ENCODE data around the gene RAD23A. TPM values are rescaled to one million over a fixed set of nuclear protein-coding genes. Genes with fewer than 3 reads are reported as not detected.

RAD23A gene
- total and polyA plus RNA-seq, 2 experiments from 2014 or later = 107 to 177 TPM

GRCh38 chr19:12918253-12918652, 27.4 kb upstream of the RAD23A start:
- Histone ChIP-seq H3K9me2 (ENCODE audit: insufficient read depth) (no peaks in the 10 kb centered on the region), H3K79me2 (ENCODE audit: insufficient read depth) (no peaks in the 10 kb centered on the region), H3F3A (ENCODE audit: insufficient read depth) (peaks cover 16% of the 10 kb centered on the region; the same call in 1 of the 2 replicates), H3K27ac (no peak overlapping the region), H3K27me3 (replicated peaks; ENCODE audit: insufficient read depth) (no peaks in the 10 kb centered on the region), H3K36me3 (ENCODE audit: low read depth) (no peaks in the 10 kb centered on the region), H3K4me2 (ENCODE audit: unreplicated experiment) (no peak overlapping the region), H2AFZ (no peak overlapping the region), H4K20me1 (ENCODE audit: insufficient read depth) (no peaks in the 10 kb centered on the region), H3K4me1 (ENCODE audit: insufficient read depth) (peaks cover 8% of the 10 kb centered on the region; the same call in 1 of the 2 replicates), H3K9me3 (ENCODE audit: low read depth) (no peaks in the 10 kb centered on the region), H3K9ac (no peak overlapping the region), H3K4me3 (no peak overlapping the region)
- in situ Hi-C loops (cut with MboI) = no loop called here
- TF ChIP-seq EZH2phosphoT487 (IDR thresholded peaks at IDR 0.05; ENCODE audit: insufficient read depth, low read depth) (no peak), EZH2 (IDR thresholded peaks at IDR 0.05; ENCODE audit: insufficient read depth, poor library complexity, severe bottlenecking) (no peak)
- WGBS, 2 experiments (ENCODE audit: low coverage in 1 of 2, low lambda C conversion rate in 2 of 2, missing lambda C conversion rate in 2 of 2) = 92% methylated on average over 14 of the region's 14 CpGs
- DNase-seq = no peak

GRCh38 chr19:12921047-12921446, 24.6 kb upstream of the RAD23A start:
- Histone ChIP-seq H3K4me3 (no peak overlapping the region), H3K27me3 (replicated peaks; ENCODE audit: insufficient read depth) (no peaks in the 10 kb centered on the region), H3K27ac (no peak overlapping the region), H3K9ac (no peak overlapping the region), H3F3A (ENCODE audit: insufficient read depth) (peaks cover 16% of the 10 kb centered on the region), H2AFZ (no peak overlapping the region), H3K4me2 (ENCODE audit: unreplicated experiment) (no peak overlapping the region), H3K36me3 (ENCODE audit: low read depth) (peaks cover 20% of the 10 kb centered on the region), H3K4me1 (ENCODE audit: insufficient read depth) (no peaks in the 10 kb centered on the region), H4K20me1 (ENCODE audit: insufficient read depth) (no peaks in the 10 kb centered on the region), H3K9me2 (ENCODE audit: insufficient read depth) (no peaks in the 10 kb centered on the region), H3K79me2 (ENCODE audit: insufficient read depth) (no peaks in the 10 kb centered on the region), H3K9me3 (ENCODE audit: low read depth) (no peaks in the 10 kb centered on the region)
- TF ChIP-seq EZH2 (IDR thresholded peaks at IDR 0.05; ENCODE audit: insufficient read depth, poor library complexity, severe bottlenecking) = no peak
- no peak for TF ChIP-seq EZH2phosphoT487 (IDR thresholded peaks at IDR 0.05; ENCODE audit: insufficient read depth, low read depth)
- DNase-seq = no peak
- WGBS, 2 experiments (ENCODE audit: low coverage in 1 of 2, low lambda C conversion rate in 2 of 2, missing lambda C conversion rate in 2 of 2) = 73 to 78% methylated on average over 3 of the region's 3 CpGs
- in situ Hi-C loops (cut with MboI) = no loop called here

- no peak overlapping the region for H3K4me3 ChIP-seq
- H3K27ac ChIP-seq = no peak overlapping the region
- H3K27me3 ChIP-seq (replicated peaks; ENCODE audit: insufficient read depth) = no peaks in the 10 kb centered on the region
- peaks cover 33% of the 10 kb centered on the region for H3K36me3 ChIP-seq (ENCODE audit: low read depth)
- H3F3A ChIP-seq (ENCODE audit: insufficient read depth) = peaks cover 16% of the 10 kb centered on the region
- H3K79me2 ChIP-seq (ENCODE audit: insufficient read depth) = no peaks in the 10 kb centered on the region
- in situ Hi-C loops (cut with MboI) = no loop called here
- no peak for DNase-seq
- H3K9ac ChIP-seq = no peak overlapping the region
- H2AFZ ChIP-seq = no peak overlapping the region
- H3K4me1 ChIP-seq (ENCODE audit: insufficient read depth) = no peaks in the 10 kb centered on the region
- TF ChIP-seq EZH2 (IDR thresholded peaks at IDR 0.05; ENCODE audit: insufficient read depth, poor library complexity, severe bottlenecking) (no peak), EZH2phosphoT487 (IDR thresholded peaks at IDR 0.05; ENCODE audit: insufficient read depth, low read depth) (no peak)
- no peaks in the 10 kb centered on the region for H4K20me1 ChIP-seq (ENCODE audit: insufficient read depth)
- 96 to 99% methylated on average over 4 of the region's 4 CpGs for WGBS, 2 experiments (ENCODE audit: low coverage in 1 of 2, low lambda C conversion rate in 2 of 2, missing lambda C conversion rate in 2 of 2)
- H3K9me2 ChIP-seq (ENCODE audit: insufficient read depth) = no peaks in the 10 kb centered on the region
- no peaks in the 10 kb centered on the region for H3K9me3 ChIP-seq (ENCODE audit: low read depth)
- H3K4me2 ChIP-seq (ENCODE audit: unreplicated experiment) = no peak overlapping the region
These were observed 22.7 kb upstream of the RAD23A start for GRCh38 chr19:12922959-12923358.

- Histone ChIP-seq H3K4me1 (ENCODE audit: insufficient read depth) (no peaks in the 10 kb centered on the region), H2AFZ (no peak overlapping the region), H3K27me3 (replicated peaks; ENCODE audit: insufficient read depth) (no peaks in the 10 kb centered on the region), H3K79me2 (ENCODE audit: insufficient read depth) (peaks cover 5% of the 10 kb centered on the region), H3F3A (ENCODE audit: insufficient read depth) (peaks cover 13% of the 10 kb centered on the region), H3K27ac (no peak overlapping the region), H3K9me3 (ENCODE audit: low read depth) (no peaks in the 10 kb centered on the region), H3K9me2 (ENCODE audit: insufficient read depth) (no peaks in the 10 kb centered on the region), H4K20me1 (ENCODE audit: insufficient read depth) (no peaks in the 10 kb centered on the region), H3K36me3 (ENCODE audit: low read depth) (peaks cover 33% of the 10 kb centered on the region), H3K4me3 (no peak overlapping the region), H3K9ac (no peak overlapping the region), H3K4me2 (ENCODE audit: unreplicated experiment) (no peak overlapping the region)
- in situ Hi-C loops (cut with MboI) = no loop called here
- WGBS, 2 experiments (ENCODE audit: low coverage in 1 of 2, low lambda C conversion rate in 2 of 2, missing lambda C conversion rate in 2 of 2) = 96% methylated on average over 25 to 29 of the region's 29 CpGs
- DNase-seq = no peak
- TF ChIP-seq EZH2phosphoT487 (IDR thresholded peaks at IDR 0.05; ENCODE audit: insufficient read depth, low read depth) = no peak
- no peak for TF ChIP-seq EZH2 (IDR thresholded peaks at IDR 0.05; ENCODE audit: insufficient read depth, poor library complexity, severe bottlenecking)
These were observed 20.9 kb upstream of the RAD23A start for GRCh38 chr19:12924621-12925310.

All from GM23248 (cell line).